Measurements from ENCODE around the gene TRPC5OS.

DNA sequence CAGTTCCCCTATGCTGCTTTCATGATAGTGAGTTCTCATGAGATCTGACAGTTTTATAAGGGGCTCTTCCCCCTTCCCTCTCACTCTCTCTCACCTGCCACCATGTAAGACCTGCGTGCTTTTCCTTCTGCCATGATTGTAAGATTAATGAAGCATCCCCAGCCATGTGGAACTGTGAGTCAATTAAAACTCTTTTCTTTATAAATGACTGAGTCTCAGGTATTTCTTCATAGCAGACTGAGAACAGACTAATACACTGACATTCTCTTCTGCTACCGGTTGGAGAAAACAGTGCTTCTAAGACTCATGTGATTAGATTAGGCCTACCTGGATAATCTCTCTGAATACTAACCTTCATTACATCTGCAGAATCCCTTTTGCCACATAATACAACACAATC, 45.4 kb upstream of the TRPC5OS start:
- no peak for TF ChIP-seq POLR2AphosphoS5 (IDR thresholded peaks at IDR 0.05; ENCODE audit: insufficient read depth in 1 of 2, low read depth in 1 of 2)
- TF ChIP-seq, protein P1, sequence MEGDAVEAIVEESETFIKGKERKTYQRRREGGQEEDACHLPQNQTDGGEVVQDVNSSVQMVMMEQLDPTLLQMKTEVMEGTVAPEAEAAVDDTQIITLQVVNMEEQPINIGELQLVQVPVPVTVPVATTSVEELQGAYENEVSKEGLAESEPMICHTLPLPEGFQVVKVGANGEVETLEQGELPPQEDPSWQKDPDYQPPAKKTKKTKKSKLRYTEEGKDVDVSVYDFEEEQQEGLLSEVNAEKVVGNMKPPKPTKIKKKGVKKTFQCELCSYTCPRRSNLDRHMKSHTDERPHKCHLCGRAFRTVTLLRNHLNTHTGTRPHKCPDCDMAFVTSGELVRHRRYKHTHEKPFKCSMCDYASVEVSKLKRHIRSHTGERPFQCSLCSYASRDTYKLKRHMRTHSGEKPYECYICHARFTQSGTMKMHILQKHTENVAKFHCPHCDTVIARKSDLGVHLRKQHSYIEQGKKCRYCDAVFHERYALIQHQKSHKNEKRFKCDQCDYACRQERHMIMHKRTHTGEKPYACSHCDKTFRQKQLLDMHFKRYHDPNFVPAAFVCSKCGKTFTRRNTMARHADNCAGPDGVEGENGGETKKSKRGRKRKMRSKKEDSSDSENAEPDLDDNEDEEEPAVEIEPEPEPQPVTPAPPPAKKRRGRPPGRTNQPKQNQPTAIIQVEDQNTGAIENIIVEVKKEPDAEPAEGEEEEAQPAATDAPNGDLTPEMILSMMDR (IDR thresholded peaks at IDR 0.05), result no peak

Data from vagina (tissue), 2 donors.